H9 (cell line): ENCODE results near the gene ADAM23. TPM values are rescaled to one million over a fixed set of nuclear protein-coding genes. Genes with fewer than 3 reads are reported as not detected.

Source experiments
- DNase-seq: peaks from one replicate; pipeline ENCODE4 v3.0.0-alpha.2; 2017
- H2AFZ ChIP-seq: one replicate; pipeline ENCODE4 v1.6.1; 2013; ENCODE audit warnings: mild to moderate bottlenecking, low read length, control low read depth, moderate library complexity
- H2AK5ac ChIP-seq: 2 replicates; pipeline ENCODE4 v1.6.1; 2013; ENCODE audit warnings: low read length, control low read depth, mixed read lengths; ENCODE audit not compliant: insufficient read length
- H2BK120ac ChIP-seq: one replicate; pipeline ENCODE4 v1.6.1; 2013; ENCODE audit warnings: low read depth, mild to moderate bottlenecking, low read length, control low read depth, inconsistent platforms; ENCODE audit not compliant: poor library complexity, severe bottlenecking
- H2BK12ac ChIP-seq: 2 replicates; pipeline ENCODE4 v1.6.1; 2013; ENCODE audit warnings: low read length, control low read depth, mixed read lengths, low read depth; ENCODE audit not compliant: insufficient read length
- H2BK15ac ChIP-seq: 2 replicates; pipeline ENCODE4 v1.6.1; 2013; ENCODE audit warnings: low read depth, low read length, control low read depth
- H2BK20ac ChIP-seq: one replicate; pipeline ENCODE4 v1.6.1; 2013; ENCODE audit warnings: low read depth, mild to moderate bottlenecking, low read length, control low read depth, inconsistent platforms; ENCODE audit not compliant: poor library complexity, severe bottlenecking
- H2BK5ac ChIP-seq: 2 replicates; pipeline ENCODE4 v1.6.1; 2013; ENCODE audit warnings: low read length, control low read depth, mixed read lengths; ENCODE audit not compliant: insufficient read length
- H3K14ac ChIP-seq: 2 replicates; pipeline ENCODE4 v1.6.1; 2013; ENCODE audit warnings: low read length, control low read depth; ENCODE audit not compliant: insufficient read depth
- H3K18ac ChIP-seq: 2 replicates; pipeline ENCODE4 v1.6.1; 2013; ENCODE audit warnings: low read depth, mild to moderate bottlenecking, mixed read lengths, low read length, control low read depth; ENCODE audit not compliant: insufficient read length
- H3K23ac ChIP-seq: 2 replicates; pipeline ENCODE4 v1.6.1; 2013; ENCODE audit warnings: low read length, control low read depth, mixed read lengths, low read depth; ENCODE audit not compliant: insufficient read length
- H3K23me2 ChIP-seq: 2 replicates; pipeline ENCODE4 v1.6.1; 2013; ENCODE audit warnings: low read depth, mild to moderate bottlenecking, mixed read lengths, low read length, control low read depth; ENCODE audit not compliant: insufficient read length, poor library complexity, severe bottlenecking
- H3K27ac ChIP-seq: 2 replicates; pipeline ENCODE4 v1.5.1; 2013; ENCODE audit warnings: low read length, control low read depth, mixed read lengths, low read depth; ENCODE audit not compliant: insufficient read length
- H3K27me3 ChIP-seq: 2 replicates; pipeline ENCODE4 v1.6.1; 2013; ENCODE audit warnings: low read length, control low read depth, inconsistent platforms; ENCODE audit not compliant: insufficient read depth
- H3K4ac ChIP-seq: 2 replicates; pipeline ENCODE4 v1.6.1; 2013; ENCODE audit warnings: low read depth, mild to moderate bottlenecking, control low read depth, inconsistent platforms, low read length, moderate library complexity
- H3K4me1 ChIP-seq: 2 replicates; pipeline ENCODE4 v1.6.1; 2013; ENCODE audit warnings: low read length, control low read depth, inconsistent platforms; ENCODE audit not compliant: insufficient read depth
- H3K4me2 ChIP-seq: 2 replicates; pipeline ENCODE4 v1.6.1; 2013; ENCODE audit warnings: low read length, control low read depth, mixed read lengths; ENCODE audit not compliant: insufficient read length, insufficient read depth
- H3K56ac ChIP-seq: 2 replicates; pipeline ENCODE4 v1.6.1; 2013; ENCODE audit warnings: low read depth, mild to moderate bottlenecking, mixed read lengths, low read length, control low read depth; ENCODE audit not compliant: insufficient read length
- H3K79me1 ChIP-seq: 2 replicates; pipeline ENCODE4 v1.6.1; 2013; ENCODE audit warnings: low read depth, mild to moderate bottlenecking, moderate library complexity, low read length, control low read depth, inconsistent platforms; ENCODE audit not compliant: insufficient read depth, poor library complexity, severe bottlenecking
- H3K79me2 ChIP-seq: 2 replicates; pipeline ENCODE4 v1.6.1; 2013; ENCODE audit warnings: low read length, control low read depth, inconsistent platforms; ENCODE audit not compliant: insufficient read depth
- H3K9ac ChIP-seq: 2 replicates; pipeline ENCODE4 v1.6.1; 2013; ENCODE audit warnings: low read length, control low read depth, mixed read lengths; ENCODE audit not compliant: insufficient read length; ENCODE audit errors: extremely low read depth
- H3K9me3 ChIP-seq: one replicate; pipeline ENCODE4 v1.6.1; 2013; ENCODE audit warnings: low read depth, low read length, inconsistent platforms; ENCODE audit not compliant: control insufficient read depth
- H3T11ph ChIP-seq: one replicate; pipeline ENCODE4 v1.6.1; 2013; ENCODE audit warnings: mild to moderate bottlenecking, low read length, control low read depth, inconsistent platforms
- H4K20me1 ChIP-seq: one replicate; pipeline ENCODE4 v1.6.1; 2013; ENCODE audit not compliant: control insufficient read depth, insufficient read length, insufficient read depth
- H4K5ac ChIP-seq: 2 replicates; pipeline ENCODE4 v1.6.1; 2013; ENCODE audit warnings: low read depth, mild to moderate bottlenecking, mixed read lengths, low read length, control low read depth; ENCODE audit not compliant: insufficient read length
- H4K8ac ChIP-seq: replicated peaks from 2 replicates; pipeline ENCODE4 v1.6.1; 2013; ENCODE audit warnings: low read length, control low read depth, mixed read lengths, low read depth; ENCODE audit not compliant: insufficient read length
- H4K91ac ChIP-seq: 2 replicates; pipeline ENCODE4 v1.6.1; 2013; ENCODE audit warnings: low read depth, mild to moderate bottlenecking, moderate library complexity, mixed read lengths, low read length, control low read depth; ENCODE audit not compliant: insufficient read length
- H3K27ac Mint-ChIP-seq, 3 experiments: 2 replicates in 2 of 3; 3 replicates in 1 of 3; pipeline ENCODE4 v1.8.0; 2020 to 2021; ENCODE audit warnings: mixed read lengths in 3 of 3, mild to moderate bottlenecking in 1 of 3, moderate library complexity in 1 of 3
- H3K27me3 Mint-ChIP-seq: 2 replicates; pipeline ENCODE4 v1.8.0; 2021; ENCODE audit warnings: low read depth, mild to moderate bottlenecking, moderate library complexity, mixed read lengths
- H3K36me3 Mint-ChIP-seq, 3 experiments: 2 replicates in 2 of 3; 3 replicates in 1 of 3; pipeline ENCODE4 v1.8.0; 2020 to 2021; ENCODE audit warnings: low read depth in 3 of 3, mixed read lengths in 3 of 3; ENCODE audit not compliant: insufficient read depth in 1 of 3
- H3K4me1 Mint-ChIP-seq, 2 experiments: 2 replicates each; pipeline ENCODE4 v1.8.0; 2020; ENCODE audit warnings: mixed read lengths in 2 of 2
- H3K4me3 Mint-ChIP-seq, 2 experiments: 2 replicates in 1 of 2; 3 replicates in 1 of 2; pipeline ENCODE4 v1.8.0; 2020 to 2021; ENCODE audit warnings: mild to moderate bottlenecking in 2 of 2, mixed read lengths in 2 of 2, moderate library complexity in 1 of 2
- H3K9me3 Mint-ChIP-seq, 2 experiments: 2 replicates in 1 of 2; 3 replicates in 1 of 2; pipeline ENCODE4 v1.8.0; 2020; ENCODE audit warnings: mild to moderate bottlenecking in 2 of 2, mixed read lengths in 2 of 2, moderate library complexity in 1 of 2
- WGBS: extraction: QIAGEN DNeasy Blood & Tissue Kit; methylation state at CpG from one replicate; pipeline ENCODE4 v1.1.7; 2013; ENCODE audit warnings: missing lambda C conversion rate, low lambda C conversion rate, mixed read lengths; ENCODE audit not compliant: insufficient read length; ENCODE audit errors: extremely low coverage; 5-methylcytosine and 5-hydroxymethylcytosine counted together
- total RNA-seq: library from RNA; stranded (reverse); gene quantifications from 2 replicates; pipeline ENCODE4 v1.2.1, GENCODE V29; 2021
- TF ChIP-seq, protein P1 (sequence below): fragments of 200-600 bp; sonication (generic); conservative IDR thresholded peaks from 3 replicates; pipeline ENCODE4 v1.8.0; 2021; ENCODE audit warnings: antibody characterized with exemption, mild to moderate bottlenecking

Gene ADAM23
- total RNA-seq, 1 experiment from 2014 or later = 21.4 TPM

DNA sequence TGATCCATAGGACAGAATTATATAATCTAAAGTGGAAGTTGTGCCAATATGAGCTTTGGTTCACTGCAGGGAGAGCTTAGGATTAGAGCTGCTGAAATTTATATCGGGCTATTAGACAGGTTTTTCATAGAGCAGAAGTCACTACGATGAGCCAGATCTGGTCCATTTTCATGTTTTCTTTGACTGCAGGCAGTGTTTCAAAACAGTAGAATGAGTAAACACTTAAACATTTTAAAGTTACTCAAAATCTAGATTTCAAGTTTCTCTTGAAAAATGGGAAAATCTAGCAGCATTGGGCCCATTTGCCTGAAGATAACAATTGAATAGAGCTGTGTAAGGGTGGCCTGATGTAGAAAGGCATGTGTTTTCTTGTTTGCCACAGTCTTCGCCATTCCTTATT lies 14.5 kb upstream of the ADAM23 start:
- no peak overlapping the region for H4K5ac ChIP-seq
- no peak for DNase-seq
- no peak overlapping the region for H4K8ac ChIP-seq
- no peak overlapping the region for H2BK120ac ChIP-seq
- Mint-ChIP-seq H3K4me3 (no peak overlapping the region), H3K36me3 (no peaks in the 10 kb centered on the region), H3K27ac (no peak overlapping the region), H3K4me1 (peaks cover 0 to 2% of the 10 kb centered on the region in 2 experiments; a peak in 1 of 4 replicates), H3K27me3 (no peaks in the 10 kb centered on the region), H3K9me3 (no peaks in the 10 kb centered on the region)
- H3K9me3 ChIP-seq = no peaks in the 10 kb centered on the region
- H4K20me1 ChIP-seq = no peaks in the 10 kb centered on the region
- WGBS = no CpG with 5 or more reads among the region's 3 CpGs
- H3K23ac ChIP-seq = no peak overlapping the region
- no peak overlapping the region for H4K91ac ChIP-seq
- no peaks in the 10 kb centered on the region for H3K4me1 ChIP-seq
- H3K23me2 ChIP-seq = no peaks in the 10 kb centered on the region
- H3K9ac ChIP-seq = no peak overlapping the region
- H3K79me1 ChIP-seq = no peaks in the 10 kb centered on the region
- H2BK20ac ChIP-seq = no peak overlapping the region
- H3K27me3 ChIP-seq = no peaks in the 10 kb centered on the region
- H3T11ph ChIP-seq = no peak overlapping the region
- no peak overlapping the region for H2BK12ac ChIP-seq
- H3K14ac ChIP-seq = no peak overlapping the region
- H3K27ac ChIP-seq = no peak overlapping the region
- no peak overlapping the region for H3K56ac ChIP-seq
- no peak overlapping the region for H3K4ac ChIP-seq
- H2BK5ac ChIP-seq = no peak overlapping the region
- H3K4me2 ChIP-seq = no peak overlapping the region
- no peak overlapping the region for H2AFZ ChIP-seq
- no peak overlapping the region for H2BK15ac ChIP-seq
- H3K18ac ChIP-seq = no peak overlapping the region
- TF ChIP-seq, protein P1, sequence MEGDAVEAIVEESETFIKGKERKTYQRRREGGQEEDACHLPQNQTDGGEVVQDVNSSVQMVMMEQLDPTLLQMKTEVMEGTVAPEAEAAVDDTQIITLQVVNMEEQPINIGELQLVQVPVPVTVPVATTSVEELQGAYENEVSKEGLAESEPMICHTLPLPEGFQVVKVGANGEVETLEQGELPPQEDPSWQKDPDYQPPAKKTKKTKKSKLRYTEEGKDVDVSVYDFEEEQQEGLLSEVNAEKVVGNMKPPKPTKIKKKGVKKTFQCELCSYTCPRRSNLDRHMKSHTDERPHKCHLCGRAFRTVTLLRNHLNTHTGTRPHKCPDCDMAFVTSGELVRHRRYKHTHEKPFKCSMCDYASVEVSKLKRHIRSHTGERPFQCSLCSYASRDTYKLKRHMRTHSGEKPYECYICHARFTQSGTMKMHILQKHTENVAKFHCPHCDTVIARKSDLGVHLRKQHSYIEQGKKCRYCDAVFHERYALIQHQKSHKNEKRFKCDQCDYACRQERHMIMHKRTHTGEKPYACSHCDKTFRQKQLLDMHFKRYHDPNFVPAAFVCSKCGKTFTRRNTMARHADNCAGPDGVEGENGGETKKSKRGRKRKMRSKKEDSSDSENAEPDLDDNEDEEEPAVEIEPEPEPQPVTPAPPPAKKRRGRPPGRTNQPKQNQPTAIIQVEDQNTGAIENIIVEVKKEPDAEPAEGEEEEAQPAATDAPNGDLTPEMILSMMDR = no peak
- H2AK5ac ChIP-seq = no peak overlapping the region
- H3K79me2 ChIP-seq = no peaks in the 10 kb centered on the region
